Kidney epithelial cell (primary cell): ENCODE results near the gene BMPR1B. TPM values are rescaled to one million over a fixed set of nuclear protein-coding genes. Genes with fewer than 3 reads are reported as not detected.
"Not testable (repeated sequence)": the region's sequence is repeated elsewhere in the genome, so short reads cannot be mapped to it uniquely, and the experiment has no call there.

ENCODE experiments used
- DNase-seq: peaks from one replicate; pipeline ENCODE4 v3.0.0-alpha.2; 2010; ENCODE audit warnings: low read depth
- H3K27me3 ChIP-seq: 2 replicates; pipeline ENCODE4 v1.6.0; 2011; ENCODE audit warnings: low read length; ENCODE audit not compliant: control insufficient read depth, insufficient read depth
- H3K36me3 ChIP-seq: 2 replicates; pipeline ENCODE4 v1.5.1; 2011; ENCODE audit warnings: low read length; ENCODE audit not compliant: control insufficient read depth, insufficient read depth
- H3K4me3 ChIP-seq: 2 replicates; pipeline ENCODE4 v1.5.1; 2011; ENCODE audit warnings: low read depth, mild to moderate bottlenecking, control low read depth, low read length
- total RNA-seq: library from RNA; depleted of rRNA; stranded (reverse); fragments of >200 nt; gene quantifications from 2 replicates; pipeline ENCODE4 v1.2.3, GENCODE V29; 2015
- TF ChIP-seq, protein P1 (sequence below): IDR thresholded peaks from 2 replicates; pipeline ENCODE4 v1.5.1; 2011; ENCODE audit warnings: mild to moderate bottlenecking, moderate library complexity, low read length, control low read depth, inconsistent platforms; ENCODE audit not compliant: insufficient read depth, poor library complexity, severe bottlenecking

BMPR1B gene
- total RNA-seq, 1 donor from 2014 or later: 9.2 TPM

- Histone ChIP-seq H3K27me3 (no peaks in the 10 kb centered on the region), H3K4me3 (no peak overlapping the region), H3K36me3 (no peaks in the 10 kb centered on the region)
- DNase-seq: peak; percentile 25
- TF ChIP-seq, protein P1, sequence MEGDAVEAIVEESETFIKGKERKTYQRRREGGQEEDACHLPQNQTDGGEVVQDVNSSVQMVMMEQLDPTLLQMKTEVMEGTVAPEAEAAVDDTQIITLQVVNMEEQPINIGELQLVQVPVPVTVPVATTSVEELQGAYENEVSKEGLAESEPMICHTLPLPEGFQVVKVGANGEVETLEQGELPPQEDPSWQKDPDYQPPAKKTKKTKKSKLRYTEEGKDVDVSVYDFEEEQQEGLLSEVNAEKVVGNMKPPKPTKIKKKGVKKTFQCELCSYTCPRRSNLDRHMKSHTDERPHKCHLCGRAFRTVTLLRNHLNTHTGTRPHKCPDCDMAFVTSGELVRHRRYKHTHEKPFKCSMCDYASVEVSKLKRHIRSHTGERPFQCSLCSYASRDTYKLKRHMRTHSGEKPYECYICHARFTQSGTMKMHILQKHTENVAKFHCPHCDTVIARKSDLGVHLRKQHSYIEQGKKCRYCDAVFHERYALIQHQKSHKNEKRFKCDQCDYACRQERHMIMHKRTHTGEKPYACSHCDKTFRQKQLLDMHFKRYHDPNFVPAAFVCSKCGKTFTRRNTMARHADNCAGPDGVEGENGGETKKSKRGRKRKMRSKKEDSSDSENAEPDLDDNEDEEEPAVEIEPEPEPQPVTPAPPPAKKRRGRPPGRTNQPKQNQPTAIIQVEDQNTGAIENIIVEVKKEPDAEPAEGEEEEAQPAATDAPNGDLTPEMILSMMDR: peak; percentile 45
Measured at GRCh38 chr4:95165926-95166524, 408.3 kb downstream of the BMPR1B start.

DNA sequence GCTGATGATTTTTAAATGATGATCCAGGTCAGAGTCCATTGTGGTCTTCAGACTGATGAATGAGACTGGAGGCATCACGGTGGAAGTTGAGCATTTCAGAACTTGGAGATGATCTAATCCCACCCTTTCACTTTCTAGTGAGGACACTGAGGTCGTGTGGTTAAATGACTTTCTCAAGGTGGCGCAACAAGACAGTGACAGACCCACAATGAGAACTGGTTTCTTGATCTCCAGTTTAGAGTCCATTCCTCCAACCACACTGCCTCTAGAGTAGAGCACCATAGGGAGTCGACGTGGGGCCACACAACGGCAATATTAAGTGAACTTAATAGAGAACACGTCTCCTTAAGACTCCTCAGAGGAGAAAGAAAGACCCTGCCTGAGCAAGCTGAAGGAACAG lies 410.1 kb downstream of the BMPR1B start:
- TF ChIP-seq, protein P1: no peak
- H3K36me3 ChIP-seq: no peaks in the 10 kb centered on the region
- H3K27me3 ChIP-seq: no peaks in the 10 kb centered on the region
- H3K4me3 ChIP-seq: no peak overlapping the region
- DNase-seq: no peak

DNA sequence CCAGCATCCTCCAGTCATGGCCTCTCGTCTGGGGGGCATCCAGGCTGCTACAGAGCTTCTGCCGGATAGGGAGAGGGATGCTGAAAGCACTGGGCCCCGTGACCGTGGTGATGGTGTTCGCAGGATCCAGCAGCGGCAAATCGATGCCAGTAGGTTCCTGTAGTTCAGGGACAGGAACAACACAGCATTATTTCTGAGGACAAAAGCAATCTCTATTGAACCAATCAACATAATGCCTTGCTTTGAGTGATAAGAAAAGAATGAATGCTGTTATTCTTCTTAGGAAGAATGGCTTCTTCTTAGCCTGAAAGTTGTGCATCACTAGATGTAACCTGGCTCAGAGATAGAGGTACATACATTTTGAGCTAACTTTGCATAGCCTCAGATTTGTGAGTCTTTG lies 412.4 kb downstream of the BMPR1B start:
- no peaks in the 10 kb centered on the region for H3K27me3 ChIP-seq
- no peaks in the 10 kb centered on the region for H3K36me3 ChIP-seq
- TF ChIP-seq, protein P1: no peak
- H3K4me3 ChIP-seq: no peak overlapping the region
- DNase-seq: no peak

DNA sequence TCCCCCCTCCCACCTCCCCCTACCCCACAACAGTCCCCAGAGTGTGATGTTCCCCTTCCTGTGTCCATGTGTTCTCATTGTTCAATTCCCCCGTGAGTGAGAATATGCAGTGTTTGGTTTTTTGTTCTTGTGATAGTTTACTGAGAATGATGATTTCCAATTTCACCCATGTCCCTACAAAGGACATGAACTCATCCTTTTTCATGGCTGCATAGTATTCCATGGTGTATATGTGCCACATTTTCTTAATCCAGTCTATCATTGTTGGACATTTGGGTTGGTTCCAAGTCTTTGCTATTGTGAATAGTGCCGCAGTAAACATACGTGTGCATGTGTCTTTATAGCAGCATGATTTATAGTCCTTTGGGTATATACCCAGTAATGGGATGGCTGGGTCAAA lies 413.6 kb downstream of the BMPR1B start:
- H3K36me3 ChIP-seq, DNase-seq, H3K27me3 ChIP-seq, H3K4me3 ChIP-seq: not testable (repeated sequence)

GRCh38 chr4:95178938-95179337 lies 421.2 kb downstream of the BMPR1B start:
- no peak for DNase-seq
- TF ChIP-seq, protein P1: no peak
- Histone ChIP-seq H3K36me3 (no peaks in the 10 kb centered on the region), H3K4me3 (no peak overlapping the region), H3K27me3 (no peaks in the 10 kb centered on the region)

DNA sequence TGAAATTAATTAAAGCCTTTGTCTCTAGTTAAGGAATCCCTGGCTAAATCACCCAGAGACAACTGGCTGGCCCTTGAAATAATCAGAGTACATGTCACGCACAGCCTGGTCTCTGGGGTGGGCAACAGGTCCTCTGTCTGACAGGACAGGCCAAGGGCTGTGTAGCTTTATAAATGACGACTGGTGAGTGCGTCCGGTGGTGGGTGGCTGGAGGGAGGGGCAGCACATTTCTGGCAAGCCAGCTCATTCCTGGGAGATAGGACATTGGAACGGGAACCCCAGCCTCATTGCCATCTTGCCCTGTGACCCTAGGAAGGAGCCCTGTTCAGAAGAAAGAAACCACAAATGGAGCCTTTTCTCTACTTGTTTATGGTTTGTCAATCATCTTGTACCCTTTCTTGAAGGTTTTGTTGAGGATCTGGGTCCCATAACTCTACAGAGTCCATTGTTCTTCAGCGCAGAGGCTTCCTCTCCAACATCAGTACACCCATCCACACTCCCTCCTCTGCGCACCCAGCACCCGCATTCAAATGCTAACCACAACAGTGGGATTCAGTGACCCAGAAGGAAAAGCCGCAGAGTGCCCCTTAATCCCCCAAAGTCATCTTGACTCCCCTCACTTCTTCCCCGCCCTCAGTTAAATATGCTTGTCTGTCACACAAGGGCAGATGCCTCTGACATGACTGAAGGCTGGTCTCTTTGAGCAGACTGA lies 422.9 kb downstream of the BMPR1B start:
- Histone ChIP-seq H3K36me3 (no peaks in the 10 kb centered on the region), H3K4me3 (no peak overlapping the region), H3K27me3 (no peaks in the 10 kb centered on the region)
- TF ChIP-seq, protein P1: no peak
- no peak for DNase-seq
